ENCODE results near the gene UBQLN1. TPM values are rescaled to one million over a fixed set of nuclear protein-coding genes. Genes with fewer than 3 reads are reported as not detected.
"Not testable (repeated sequence)": the region's sequence is repeated elsewhere in the genome, so short reads cannot be mapped to it uniquely, and the experiment has no call there.

Gene UBQLN1
- total RNA-seq, 1 experiment from 2014 or later, result 169 TPM

DNA sequence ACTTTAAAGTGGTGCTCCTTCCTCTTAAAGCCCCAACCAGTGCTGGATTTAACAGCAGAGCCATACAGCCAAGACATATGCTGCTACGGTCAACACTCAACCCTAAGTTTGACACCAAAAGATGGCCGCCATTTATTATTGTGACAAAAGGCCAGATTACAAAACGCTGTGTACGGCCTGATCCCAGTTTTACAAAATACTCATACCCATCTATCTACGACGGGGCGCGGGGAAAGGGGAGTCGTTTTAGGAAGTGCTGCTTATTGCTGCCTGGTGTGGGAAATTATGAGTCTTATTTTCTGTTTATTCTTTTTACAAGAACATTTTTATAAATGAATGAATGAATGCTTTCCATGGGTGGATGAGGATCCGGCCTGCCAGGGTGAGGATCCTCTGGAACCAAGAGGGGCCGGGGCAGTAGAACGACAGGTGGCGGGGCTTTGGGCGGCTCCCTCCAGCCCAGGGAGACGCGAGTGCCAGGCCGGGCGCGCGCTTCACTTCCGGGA is 85.3 kb downstream of the UBQLN1 start:
- H3K27ac Mint-ChIP-seq (ENCODE audit: low read depth, unreplicated experiment), result peak overlapping the region; percentile 89
- TF ChIP-seq, protein P1, sequence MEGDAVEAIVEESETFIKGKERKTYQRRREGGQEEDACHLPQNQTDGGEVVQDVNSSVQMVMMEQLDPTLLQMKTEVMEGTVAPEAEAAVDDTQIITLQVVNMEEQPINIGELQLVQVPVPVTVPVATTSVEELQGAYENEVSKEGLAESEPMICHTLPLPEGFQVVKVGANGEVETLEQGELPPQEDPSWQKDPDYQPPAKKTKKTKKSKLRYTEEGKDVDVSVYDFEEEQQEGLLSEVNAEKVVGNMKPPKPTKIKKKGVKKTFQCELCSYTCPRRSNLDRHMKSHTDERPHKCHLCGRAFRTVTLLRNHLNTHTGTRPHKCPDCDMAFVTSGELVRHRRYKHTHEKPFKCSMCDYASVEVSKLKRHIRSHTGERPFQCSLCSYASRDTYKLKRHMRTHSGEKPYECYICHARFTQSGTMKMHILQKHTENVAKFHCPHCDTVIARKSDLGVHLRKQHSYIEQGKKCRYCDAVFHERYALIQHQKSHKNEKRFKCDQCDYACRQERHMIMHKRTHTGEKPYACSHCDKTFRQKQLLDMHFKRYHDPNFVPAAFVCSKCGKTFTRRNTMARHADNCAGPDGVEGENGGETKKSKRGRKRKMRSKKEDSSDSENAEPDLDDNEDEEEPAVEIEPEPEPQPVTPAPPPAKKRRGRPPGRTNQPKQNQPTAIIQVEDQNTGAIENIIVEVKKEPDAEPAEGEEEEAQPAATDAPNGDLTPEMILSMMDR (IDR thresholded peaks at IDR 0.05; ENCODE audit: unreplicated experiment), result no peak
- peaks cover 8% of the 10 kb centered on the region for H3K4me1 Mint-ChIP-seq (ENCODE audit: insufficient read depth, unreplicated experiment)
- intact Hi-C loops (cut with micrococcal nuclease), result loop anchor here (5.0 kb wide), 1 partner anchor 85 kb away; the partner anchor contains the start of gene UBQLN1
- no peaks in the 10 kb centered on the region for H3K27me3 Mint-ChIP-seq (ENCODE audit: insufficient read depth, unreplicated experiment)
- peaks cover 32% of the 10 kb centered on the region for H3K36me3 Mint-ChIP-seq (ENCODE audit: insufficient read depth, unreplicated experiment)
- DNase-seq (ENCODE audit: unreplicated experiment), result no peak
- peak overlapping the region; percentile 83 for H3K4me3 Mint-ChIP-seq (ENCODE audit: unreplicated experiment)
- no peaks in the 10 kb centered on the region for H3K9me3 Mint-ChIP-seq (ENCODE audit: unreplicated experiment)
- CTCF ChIA-PET, result interaction anchor here (0.6 to 1.7 kb wide), 3 partner anchors 15 to 85 kb away, joined by 3 to 10 read pairs (median 3); partner anchors contain the start of gene UBQLN1
- POLR2A ChIA-PET, result interaction anchor here (1.2 to 2.2 kb wide), 2 partner anchors 85 to 403 kb away, joined by 4 to 22 read pairs; partner anchors contain the start of gene UBQLN1
- BruUV-seq (replicated peaks), result no TSS peak

DNA sequence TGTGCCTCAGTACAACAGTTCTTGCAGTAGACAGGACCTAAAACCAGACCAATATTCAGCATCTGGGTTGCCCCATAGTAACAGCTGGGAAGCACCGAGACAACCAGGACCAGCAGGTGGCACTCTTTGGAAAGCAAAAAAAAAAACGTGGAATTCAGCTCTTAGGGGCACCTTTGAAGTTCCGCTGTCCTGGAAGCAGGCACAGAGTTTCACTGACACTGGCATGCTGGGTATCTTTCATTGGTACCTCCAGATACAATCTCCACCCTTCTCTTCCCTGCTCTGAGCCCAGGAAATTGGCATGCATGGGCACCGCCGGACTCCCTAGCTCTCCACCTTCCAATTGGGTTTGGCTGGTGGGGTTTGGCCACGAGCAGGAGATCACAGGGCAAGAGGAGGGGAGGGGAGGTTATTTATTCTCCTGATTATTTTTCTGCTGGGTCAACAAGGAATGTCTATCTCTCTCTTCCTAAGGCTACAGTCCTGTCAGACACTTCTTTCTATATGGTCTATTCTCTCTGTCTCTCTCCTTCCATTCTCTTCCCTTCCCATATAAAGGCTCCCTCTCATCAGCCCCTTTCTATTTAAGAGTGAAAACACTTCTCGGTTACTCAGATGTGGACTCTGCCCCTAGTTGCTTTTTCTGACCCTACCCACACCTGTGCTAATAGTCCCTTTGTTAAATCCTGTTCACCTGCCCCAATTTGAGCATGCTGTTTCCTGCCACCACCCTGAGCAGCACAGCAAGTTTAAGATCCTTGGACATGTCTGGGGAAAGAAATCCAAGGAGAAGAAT is 86.7 kb downstream of the UBQLN1 start:
- Mint-ChIP-seq H3K27me3 (ENCODE audit: insufficient read depth, unreplicated experiment) (no peaks in the 10 kb centered on the region), H3K4me1 (ENCODE audit: insufficient read depth, unreplicated experiment) (peaks cover 8% of the 10 kb centered on the region), H3K4me3 (ENCODE audit: unreplicated experiment) (no peak overlapping the region), H3K27ac (ENCODE audit: low read depth, unreplicated experiment) (no peak overlapping the region), H3K36me3 (ENCODE audit: insufficient read depth, unreplicated experiment) (peaks cover 19% of the 10 kb centered on the region), H3K9me3 (ENCODE audit: unreplicated experiment) (no peaks in the 10 kb centered on the region)
- ChIA-PET CTCF (interaction anchor here (0.6 to 2.6 kb wide), 35 partner anchors 8 to 1424 kb away, joined by 3 to 18 read pairs (median 4); partner anchors contain the start of gene KIF27), POLR2A (interaction anchor here (0.6 to 1.7 kb wide), 4 partner anchors 86 to 1000 kb away, joined by 3 to 8 read pairs (median 6); partner anchors contain the start of gene UBQLN1)
- no TSS peak for BruUV-seq (replicated peaks)
- TF ChIP-seq, protein P1 (IDR thresholded peaks at IDR 0.05; ENCODE audit: unreplicated experiment), result peak; percentile 48
- intact Hi-C loops (cut with micrococcal nuclease), result loop anchor here (2.0 to 5.0 kb wide), 2 partner anchors 86 to 292 kb away; partner anchors contain the start of gene UBQLN1
- DNase-seq (ENCODE audit: unreplicated experiment), result peak; percentile 67

DNA sequence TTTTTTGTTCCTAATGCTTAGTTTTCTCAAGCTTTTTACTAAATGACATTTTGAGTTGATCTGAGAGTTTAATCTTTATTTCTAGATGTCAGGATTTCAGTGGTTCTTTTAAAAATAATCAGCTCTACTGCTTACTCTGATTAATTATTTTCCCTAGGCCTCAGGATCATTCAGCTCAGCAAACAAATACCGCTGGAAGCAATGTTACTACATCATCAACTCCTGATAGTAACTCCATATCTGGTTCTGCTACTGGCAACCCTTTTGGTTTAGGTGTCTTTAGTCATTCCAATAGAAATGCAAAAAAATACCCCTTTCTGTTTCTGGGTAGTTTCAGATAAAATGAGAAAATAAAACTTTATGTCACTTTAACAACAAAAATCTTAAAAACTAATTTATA is 90.5 kb downstream of the UBQLN1 start:
- TF ChIP-seq, protein P1 (IDR thresholded peaks at IDR 0.05; ENCODE audit: unreplicated experiment), result no peak
- Mint-ChIP-seq H3K27me3 (ENCODE audit: insufficient read depth, unreplicated experiment) (no peaks in the 10 kb centered on the region), H3K36me3 (ENCODE audit: insufficient read depth, unreplicated experiment) (peaks cover 11% of the 10 kb centered on the region), H3K9me3 (ENCODE audit: unreplicated experiment) (no peaks in the 10 kb centered on the region), H3K4me3 (ENCODE audit: unreplicated experiment) (no peak overlapping the region), H3K27ac (ENCODE audit: low read depth, unreplicated experiment) (no peak overlapping the region), H3K4me1 (ENCODE audit: insufficient read depth, unreplicated experiment) (no peaks in the 10 kb centered on the region)
- intact Hi-C loops (cut with micrococcal nuclease), result no loop called here
- BruUV-seq (replicated peaks), result no TSS peak
- POLR2A ChIA-PET, result no interaction called here
- DNase-seq (ENCODE audit: unreplicated experiment), result no peak
- CTCF ChIA-PET, result no interaction called here

DNA sequence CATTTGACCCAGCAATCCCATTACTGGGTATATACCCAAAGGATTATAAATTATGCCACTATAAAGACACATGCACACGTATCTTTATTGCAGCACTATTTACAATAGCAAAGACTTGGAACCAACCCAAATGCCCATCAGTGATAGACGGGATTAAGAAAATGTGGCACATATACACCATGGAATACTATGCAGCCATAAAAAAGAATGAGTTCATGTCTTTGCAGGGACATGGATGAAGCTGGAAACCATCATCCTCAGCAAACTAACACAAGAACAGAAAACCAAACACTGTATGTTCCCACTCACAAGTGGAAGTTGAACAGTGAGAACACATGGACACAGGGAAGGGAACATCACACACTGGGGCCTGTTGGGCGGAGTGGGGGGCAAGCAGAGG is 94.5 kb downstream of the UBQLN1 start:
- DNase-seq (ENCODE audit: unreplicated experiment); intact Hi-C loops (cut with micrococcal nuclease); H3K36me3 Mint-ChIP-seq (ENCODE audit: insufficient read depth, unreplicated experiment); BruUV-seq (replicated peaks); H3K9me3 Mint-ChIP-seq (ENCODE audit: unreplicated experiment); H3K4me3 Mint-ChIP-seq (ENCODE audit: unreplicated experiment); H3K27me3 Mint-ChIP-seq (ENCODE audit: insufficient read depth, unreplicated experiment); H3K4me1 Mint-ChIP-seq (ENCODE audit: insufficient read depth, unreplicated experiment); POLR2A ChIA-PET; H3K27ac Mint-ChIP-seq (ENCODE audit: low read depth, unreplicated experiment): not testable (repeated sequence)
- CTCF ChIA-PET, result interaction anchor here (0.6 to 1.0 kb wide), 2 partner anchors 416 to 579 kb away, joined by 4 read pairs; no protein-coding TSS in a partner anchor

Other genes starting within 250 kb of the UBQLN1 start
- gene FRMD3, start 169.6 kb downstream of the UBQLN1 start, total RNA-seq (2022), result 0.17 and 0.28 TPM in 2 replicates
- gene IDNK, start 84.8 kb downstream of the UBQLN1 start, total RNA-seq (2022), result 10.9 and 19.7 TPM in 2 replicates
- 4.5 and 5.8 TPM in 2 replicates for gene GKAP1, start 109.8 kb upstream of the UBQLN1 start, total RNA-seq (2022)
- 9.4 and 10.0 TPM in 2 replicates for gene KIF27, start 213.5 kb upstream of the UBQLN1 start, total RNA-seq (2022)

Data from MCF 10A (cell line).